Ureter (tissue), 1 donor: ENCODE measurements around the gene AOC2. TPM values are rescaled to one million over a fixed set of nuclear protein-coding genes. Genes with fewer than 3 reads are reported as not detected.
"Not testable (repeated sequence)": the region's sequence is repeated elsewhere in the genome, so short reads cannot be mapped to it uniquely, and the experiment has no call there.

Source experiments
- DNase-seq: peaks from one replicate; pipeline ENCODE4 v3.0.0-alpha.2; 2020; ENCODE audit warnings: low spot score
- total RNA-seq: library from RNA; stranded (reverse); gene quantifications from one replicate; pipeline ENCODE4 v1.2.4, GENCODE V29; 2023
- donor health status: DM: yes; HTN: yes; CAD: no.

The AOC2 gene
- total RNA-seq, 1 donor from 2014 or later = 3.6 TPM

- no peak for DNase-seq
These were observed 12.0 kb upstream of the AOC2 start for GRCh38 chr17:42832213-42832933.

GRCh38 chr17:42832934-42833766, 11.2 kb upstream of the AOC2 start, which contains the start of gene PSME3:
TSS of gene PSME3 (plus strand) at chr17:42833397. CDS start at chr17:42833632, 235 bp downstream.
- peak; percentile 90 for DNase-seq

DNA sequence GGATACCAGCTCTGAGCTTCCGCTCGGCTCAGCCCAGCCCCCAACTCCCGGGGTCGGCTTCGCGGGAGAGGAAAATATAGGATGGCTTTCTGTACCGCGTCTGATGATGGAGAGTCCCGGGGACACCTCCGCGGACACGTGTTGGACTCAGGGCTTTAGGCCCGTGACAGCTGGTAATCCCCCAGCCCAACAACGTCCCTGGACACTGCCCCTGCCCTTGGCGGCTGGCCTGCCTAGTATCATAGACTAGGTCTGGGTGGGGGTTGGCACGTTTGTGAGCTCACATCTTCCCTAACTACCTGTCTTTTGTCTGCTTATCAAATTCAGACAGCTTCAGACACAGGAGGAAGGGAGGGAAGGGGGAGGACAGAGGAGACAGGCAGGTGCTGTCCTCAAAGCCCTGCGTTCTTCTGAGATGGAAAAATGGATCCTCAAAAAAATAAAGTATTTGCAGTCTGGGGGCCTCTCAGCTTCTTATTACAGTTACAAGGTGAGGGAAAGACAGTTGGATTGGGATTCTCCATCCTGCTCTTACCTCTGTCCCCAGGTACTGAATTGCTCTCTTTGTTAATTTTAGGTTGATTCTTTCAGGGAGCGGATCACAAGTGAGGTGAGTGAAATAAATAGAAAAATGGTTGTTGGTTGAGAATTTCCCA, 10.5 kb upstream of the AOC2 start:
- DNase-seq = no peak

- DNase-seq = no peak
These were observed 8.6 kb upstream of the AOC2 start for GRCh38 chr17:42835732-42836131.

DNA sequence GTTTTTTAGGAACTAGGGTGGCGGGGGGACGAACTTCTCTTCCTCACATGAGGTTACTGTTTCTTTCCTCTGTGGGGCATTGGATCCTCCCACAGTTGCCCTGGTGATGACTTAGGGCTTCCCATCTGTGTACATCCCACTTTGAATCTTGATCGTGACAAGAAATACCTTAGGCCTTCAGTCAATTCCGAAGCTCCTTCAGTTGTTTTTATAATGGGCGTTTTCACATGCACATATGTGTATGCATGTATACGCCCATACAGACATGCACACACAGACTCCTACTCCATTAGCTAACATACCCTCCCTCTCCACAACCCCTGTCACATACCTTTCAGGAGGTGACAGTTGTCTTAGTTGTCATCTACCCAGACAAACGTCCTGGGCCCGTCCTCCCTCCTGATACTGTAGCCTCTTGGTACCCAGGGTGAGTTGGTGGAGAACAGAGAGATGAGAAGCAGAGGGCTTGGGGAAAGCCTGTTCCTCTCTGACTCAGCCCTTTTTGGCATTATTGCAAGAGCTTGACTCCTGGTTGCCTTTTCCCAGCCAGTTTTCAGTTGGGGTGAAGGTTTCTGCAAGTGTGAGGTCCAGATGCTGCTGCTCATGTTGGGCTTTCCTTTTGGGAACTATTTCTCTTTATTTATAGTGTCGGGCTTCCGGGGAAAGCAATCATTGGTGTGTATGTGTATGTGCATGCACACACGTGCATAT, 2.2 kb upstream of the AOC2 start:
- DNase-seq = no peak

DNA sequence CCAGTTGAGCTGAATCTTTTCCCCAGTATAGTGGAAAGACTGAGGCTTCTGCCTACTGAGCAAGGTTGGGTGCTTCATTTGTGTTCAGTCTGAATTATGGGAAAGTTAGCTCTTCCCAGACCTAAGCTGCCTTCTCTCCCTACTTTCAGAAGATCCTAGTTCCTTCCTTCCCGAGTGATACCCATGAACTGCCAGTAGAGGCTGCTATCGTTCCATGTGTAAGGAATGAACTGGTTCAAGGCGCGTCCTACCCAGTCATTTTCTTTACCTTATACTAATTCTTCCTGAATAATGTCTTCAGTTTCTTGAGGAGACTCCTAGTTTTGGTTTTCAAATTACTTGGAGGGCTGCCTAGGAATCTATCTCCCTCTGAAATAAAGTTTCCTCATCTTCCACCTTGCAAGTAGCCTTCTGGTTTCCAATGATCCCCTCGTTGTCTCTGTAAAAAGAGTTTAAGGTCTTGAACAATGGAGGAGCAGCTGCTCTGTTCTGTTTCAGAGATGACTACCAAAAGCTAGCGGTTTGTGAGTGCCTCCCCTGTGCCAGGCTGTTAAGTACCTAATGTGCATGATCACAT, 934 bp upstream of the AOC2 start:
- DNase-seq = no peak

GRCh38 chr17:42844761-42845555, 578 bp downstream of the AOC2 start:
- no peak for DNase-seq

- DNase-seq = no peak
These were observed 1.2 kb downstream of the AOC2 start for GRCh38 chr17:42845556-42845917.

DNA sequence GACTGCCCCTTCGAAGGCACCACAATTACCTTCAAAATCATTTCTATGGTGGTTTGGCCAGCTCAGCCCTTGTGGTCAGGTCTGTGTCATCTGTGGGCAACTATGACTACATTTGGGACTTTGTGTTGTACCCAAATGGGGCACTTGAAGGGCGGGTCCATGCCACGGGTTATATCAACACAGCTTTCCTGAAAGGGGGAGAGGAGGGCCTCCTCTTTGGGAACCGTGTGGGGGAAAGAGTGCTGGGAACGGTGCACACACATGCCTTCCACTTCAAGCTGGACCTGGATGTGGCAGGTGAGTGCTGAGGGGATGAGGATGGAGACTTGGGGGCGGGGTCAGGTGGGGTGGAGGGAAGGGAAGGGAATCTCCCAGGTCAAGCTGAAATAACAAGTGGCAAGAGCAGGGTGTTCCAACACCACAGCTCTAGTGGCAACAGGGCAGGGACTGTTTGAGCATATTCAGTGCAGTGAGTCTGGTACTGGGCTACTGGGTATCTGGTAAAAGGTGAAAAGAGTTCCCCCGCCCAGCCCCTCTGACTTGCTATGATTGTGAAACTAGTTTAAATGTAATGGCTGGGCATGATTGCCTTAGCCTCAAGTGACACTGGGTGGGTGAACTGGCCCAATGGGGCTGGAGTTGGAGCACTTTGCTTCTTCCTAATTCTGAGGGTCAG, 1.7 kb downstream of the AOC2 start:
- DNase-seq = peak; percentile 70

- DNase-seq = no peak
These were observed 2.4 kb downstream of the AOC2 start for GRCh38 chr17:42846594-42847280.

GRCh38 chr17:42848093-42848492, 3.7 kb downstream of the AOC2 start:
- DNase-seq = no peak

- no peak for DNase-seq
These were observed 4.7 kb downstream of the AOC2 start for GRCh38 chr17:42849031-42849430.

DNA sequence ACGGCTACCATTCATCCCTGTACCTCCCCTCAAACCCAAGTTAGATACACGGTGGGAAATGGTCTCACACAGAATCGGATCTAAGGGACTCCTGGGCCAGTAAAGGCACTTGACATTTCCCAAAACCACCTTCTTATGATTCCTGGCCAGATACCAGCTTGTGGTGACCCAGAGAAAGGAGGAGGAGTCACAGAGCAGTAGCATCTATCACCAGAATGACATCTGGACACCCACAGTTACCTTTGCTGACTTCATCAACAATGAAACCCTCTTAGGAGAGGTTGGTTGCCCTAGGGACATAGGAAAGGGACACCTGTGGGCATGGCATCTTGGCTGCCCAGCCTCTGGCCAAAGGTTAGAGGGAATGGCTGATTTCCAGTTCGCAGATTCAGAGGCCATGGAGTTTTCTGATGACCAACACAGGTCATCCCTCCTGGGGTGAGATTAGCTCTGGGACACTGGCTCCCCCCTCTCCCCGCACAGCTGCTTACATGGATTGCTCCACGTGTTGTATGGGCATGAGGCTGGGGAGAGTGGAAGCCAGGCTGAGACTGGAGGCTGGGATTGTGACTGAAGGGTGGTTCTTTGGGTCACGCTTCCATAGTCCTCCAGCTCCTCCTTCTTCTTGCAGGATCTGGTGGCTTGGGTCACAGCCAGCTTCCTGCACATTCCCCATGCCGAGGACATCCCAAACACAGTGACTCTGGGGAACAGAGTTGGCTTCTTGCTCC, 5.2 kb downstream of the AOC2 start:
- no peak for DNase-seq

GRCh38 chr17:42850954-42851353, 6.6 kb downstream of the AOC2 start, which contains the start of gene AOC3:
TSS of gene AOC3 (plus strand) at chr17:42851199. CDS start at chr17:42851344, 145 bp downstream.
- DNase-seq = peak; percentile 77

GRCh38 chr17:42851371-42852240, 7.2 kb downstream of the AOC2 start:
- DNase-seq = not testable (repeated sequence)

DNA sequence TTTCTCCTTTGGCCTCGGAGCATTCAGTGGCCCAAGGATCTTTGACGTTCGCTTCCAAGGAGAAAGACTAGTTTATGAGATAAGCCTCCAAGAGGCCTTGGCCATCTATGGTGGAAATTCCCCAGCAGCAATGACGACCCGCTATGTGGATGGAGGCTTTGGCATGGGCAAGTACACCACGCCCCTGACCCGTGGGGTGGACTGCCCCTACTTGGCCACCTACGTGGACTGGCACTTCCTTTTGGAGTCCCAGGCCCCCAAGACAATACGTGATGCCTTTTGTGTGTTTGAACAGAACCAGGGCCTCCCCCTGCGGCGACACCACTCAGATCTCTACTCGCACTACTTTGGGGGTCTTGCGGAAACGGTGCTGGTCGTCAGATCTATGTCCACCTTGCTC, 8.0 kb downstream of the AOC2 start:
- DNase-seq = no peak

GRCh38 chr17:42853004-42853403, 8.6 kb downstream of the AOC2 start:
- no peak for DNase-seq

DNA sequence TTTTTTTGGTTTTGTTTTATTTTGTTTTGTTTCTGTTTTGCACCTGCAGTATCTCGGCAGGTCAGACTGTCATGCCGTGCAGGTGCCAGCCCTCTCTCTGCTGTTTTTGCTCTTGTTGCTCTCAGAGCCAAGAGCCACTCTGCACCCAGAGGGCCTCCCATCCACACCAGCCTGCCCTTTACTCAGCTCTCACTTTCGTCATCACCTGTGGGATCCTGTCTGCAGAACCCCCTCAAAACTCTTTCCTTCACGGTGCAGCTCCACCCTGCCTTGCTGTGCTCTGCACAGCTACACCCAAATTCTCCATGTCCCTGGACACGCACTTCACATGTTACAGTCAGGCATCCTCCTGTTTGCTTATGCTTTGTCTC, 9.2 kb downstream of the AOC2 start:
- DNase-seq = no peak
